ENCODE measurements around the gene PNMA8A. TPM values are rescaled to one million over a fixed set of nuclear protein-coding genes. Genes with fewer than 3 reads are reported as not detected.

The PNMA8A gene
- total and polyA plus RNA-seq, 2 of the 8 experiments (the other 6 are each of a cell fraction or from before 2014, with no cell fraction given), result 10.0 to 22.8 TPM

GRCh38 chr19:46423188-46423587 lies 48.2 kb downstream of the PNMA8A start:
- DNase-seq (ENCODE audit: low read depth in 1 of 2, low spot score in 2 of 2) (no peak), FAIRE-seq (no peak)
- no peak overlapping the region for H3K4me3 ChIP-seq (ENCODE audit: extremely low read depth in 1 of 4, insufficient read depth in 2 of 4, low read depth in 3 of 4, low read length in 4 of 4)
- no peak overlapping the region for H2BK12ac ChIP-seq (ENCODE audit: low read depth, low read length)
- H2AFZ ChIP-seq (ENCODE audit: low read length), result no peak overlapping the region
- no peak overlapping the region for H4K8ac ChIP-seq (ENCODE audit: extremely low read depth, insufficient read depth, low read length)
- no peak overlapping the region for H3K56ac ChIP-seq (replicated peaks; ENCODE audit: insufficient read length, low read depth, low read length)
- no peaks in the 10 kb centered on the region for H3K9me3 ChIP-seq (ENCODE audit: insufficient read depth in 2 of 2, low read depth in 1 of 2, low read length in 1 of 2)
- no peaks in the 10 kb centered on the region for H3K79me1 ChIP-seq (ENCODE audit: low read depth, low read length)
- peaks cover 0 to 3% (median 1%) of the 10 kb centered on the region in 4 experiments; a peak in 5 of 7 replicates for H3K4me1 ChIP-seq (replicated peaks in 1 of 4; ENCODE audit: control insufficient read depth in 3 of 4, insufficient read depth in 4 of 4, low read length in 3 of 4)
- no peak overlapping the region for H2BK15ac ChIP-seq (ENCODE audit: low read length)
- H3K14ac ChIP-seq (ENCODE audit: insufficient read length), result no peak overlapping the region
- no peak overlapping the region for H2AK5ac ChIP-seq (ENCODE audit: low read depth, low read length)
- H4K5ac ChIP-seq (ENCODE audit: insufficient read length, low read depth, low read length), result no peak overlapping the region
- H2BK20ac ChIP-seq (ENCODE audit: low read length), result no peak overlapping the region
- H3K9ac ChIP-seq (replicated peaks in 1 of 4; ENCODE audit: extremely low read depth in 1 of 4, low read depth in 3 of 4, low read length in 3 of 4), result no peak overlapping the region
- no peaks in the 10 kb centered on the region for H3K79me2 ChIP-seq (ENCODE audit: control insufficient read depth in 1 of 2, insufficient read depth in 2 of 2, low read length in 2 of 2)
- no peak for TF ChIP-seq KDM5A (IDR thresholded peaks at IDR 0.05; ENCODE audit: low read length)
- no peak for TF ChIP-seq TAF1 (IDR thresholded peaks at IDR 0.05; ENCODE audit: low read depth, low read length)
- no peak for TF ChIP-seq KDM4A (IDR thresholded peaks at IDR 0.05; ENCODE audit: low read depth, low read length, severe bottlenecking)
- TF ChIP-seq EZH2 (IDR thresholded peaks at IDR 0.05; ENCODE audit: low read depth, low read length, severe bottlenecking), result no peak
- TF ChIP-seq USF2 (IDR thresholded peaks at IDR 0.05; ENCODE audit: low read length), result no peak
- no peak for TF ChIP-seq YY1 (IDR thresholded peaks at IDR 0.05; ENCODE audit: low read depth, low read length)
- H3K23me2 ChIP-seq (ENCODE audit: low read depth, low read length), result peaks cover 4% of the 10 kb centered on the region
- no peak overlapping the region for H3K27ac ChIP-seq (ENCODE audit: low read depth, low read length)
- ChIA-PET POLR2A (ENCODE audit: partially characterized antibody) (interaction anchor here (0.6 kb wide), 1 partner anchor 559 kb away, joined by 3 read pairs; no protein-coding TSS in a partner anchor), CTCF (ENCODE audit: partially characterized antibody) (no interaction called here)
- no peak overlapping the region for H3K18ac ChIP-seq (ENCODE audit: extremely low read depth, low read length)
- H3K36me3 ChIP-seq (ENCODE audit: control insufficient read depth in 2 of 4, insufficient read depth in 4 of 4, low read length in 3 of 4), result no peaks in the 10 kb centered on the region
- H3K4me2 ChIP-seq (ENCODE audit: insufficient read depth in 1 of 2, low read depth in 2 of 2, low read length in 2 of 2), result no peak overlapping the region
- H4K91ac ChIP-seq (replicated peaks; ENCODE audit: insufficient read length, low read length), result no peak overlapping the region
- H4K20me1 ChIP-seq (replicated peaks in 1 of 2; ENCODE audit: control insufficient read depth in 1 of 2, insufficient read depth in 2 of 2, low read length in 2 of 2), result no peaks in the 10 kb centered on the region
- H3K4ac ChIP-seq (replicated peaks; ENCODE audit: insufficient read length, low read depth, low read length), result no peak overlapping the region
- H2BK5ac ChIP-seq (ENCODE audit: low read depth, low read length), result no peak overlapping the region
- H3K27me3 ChIP-seq (replicated peaks in 1 of 4; ENCODE audit: control insufficient read depth in 3 of 4, extremely low read depth in 1 of 4, insufficient read depth in 3 of 4, low read length in 3 of 4), result peaks cover 0 to 15% (median 11%) of the 10 kb centered on the region in 4 experiments; a peak in 5 of 7 replicates
- WGBS, 2 experiments (ENCODE audit: extremely low coverage in 1 of 2, insufficient coverage in 1 of 2, insufficient read length in 1 of 2, insufficient replicate concordance in 2 of 2, low coverage in 1 of 2, low lambda C conversion rate in 2 of 2, missing lambda C conversion rate in 1 of 2), result 74% methylated on average over 5 of the region's 5 CpGs; no CpG with 5 or more reads in 1 of the 2 experiments
- H2BK120ac ChIP-seq (replicated peaks; ENCODE audit: low read depth, low read length), result no peak overlapping the region
- no peak overlapping the region for H3K23ac ChIP-seq (ENCODE audit: insufficient read length)

All from H1 (cell line).